Keratinocyte (primary cell): ENCODE measurements around the gene FKBP14. TPM values are rescaled to one million over a fixed set of nuclear protein-coding genes. Genes with fewer than 3 reads are reported as not detected.

ENCODE experiments used
- DNase-seq: peaks from one replicate; pipeline ENCODE4 v3.0.0-alpha.2; 2011; ENCODE audit warnings: low read depth, missing footprints, low spot score
- FAIRE-seq: peaks from 2 replicates; lab custom pipeline; 2011; peaks lifted over from hg19 to GRCh38; lab: Jason Lieb, UNC
- H2AFZ ChIP-seq: 2 replicates; pipeline ENCODE4 v1.6.0; 2012; ENCODE audit warnings: low read length, control low read depth, inconsistent platforms; ENCODE audit not compliant: control insufficient read depth
- H3K27ac ChIP-seq: 2 replicates; pipeline ENCODE4 v1.5.1; 2011; ENCODE audit warnings: low read length; ENCODE audit not compliant: control insufficient read depth, insufficient read depth
- H3K27me3 ChIP-seq: 3 replicates; pipeline ENCODE4 v1.6.0; 2011; ENCODE audit warnings: low read length; ENCODE audit not compliant: control insufficient read depth, insufficient read depth; ENCODE audit errors: extremely low read depth
- H3K36me3 ChIP-seq, 2 experiments: 2 replicates in 1 of 2; 3 replicates in 1 of 2; pipeline ENCODE4 v1.5.1; 2011; ENCODE audit warnings: low read length in 2 of 2, mild to moderate bottlenecking in 1 of 2; ENCODE audit not compliant: control insufficient read depth in 2 of 2, insufficient read depth in 2 of 2; ENCODE audit errors: extremely low read depth in 1 of 2
- H3K4me1 ChIP-seq: 3 replicates; pipeline ENCODE4 v1.5.1; 2011; ENCODE audit warnings: low read length; ENCODE audit not compliant: control insufficient read depth, insufficient read depth; ENCODE audit errors: extremely low read depth
- H3K4me2 ChIP-seq: 3 replicates; pipeline ENCODE4 v1.6.0; 2011; ENCODE audit warnings: low read depth, low read length; ENCODE audit not compliant: control insufficient read depth, insufficient read depth; ENCODE audit errors: extremely low read depth
- H3K4me3 ChIP-seq, 3 experiments: fragments of 200-600 bp in 1 of 3; sonication (generic) in 1 of 3; 2 replicates in 2 of 3; 3 replicates in 1 of 3; pipeline ENCODE4 v1.5.1; 2011 to 2016; ENCODE audit warnings: low read length in 3 of 3, mild to moderate bottlenecking in 3 of 3, control low read depth in 2 of 3, inconsistent platforms in 1 of 3, low read depth in 1 of 3, mixed read lengths in 1 of 3, mixed run types in 1 of 3, moderate library complexity in 1 of 3; ENCODE audit not compliant: control insufficient read depth in 2 of 3, insufficient read depth in 2 of 3; ENCODE audit errors: extremely low read depth in 1 of 3
- H3K79me2 ChIP-seq: 2 replicates; pipeline ENCODE4 v1.6.0; 2012; ENCODE audit warnings: low read length; ENCODE audit not compliant: control insufficient read depth, insufficient read depth
- H3K9ac ChIP-seq: 3 replicates; pipeline ENCODE4 v1.6.0; 2011; ENCODE audit warnings: low read length; ENCODE audit not compliant: control insufficient read depth, insufficient read depth; ENCODE audit errors: extremely low read depth
- H3K9me1 ChIP-seq: 3 replicates; pipeline ENCODE4 v1.6.0; 2011; ENCODE audit warnings: low read length; ENCODE audit not compliant: control insufficient read depth, insufficient read depth; ENCODE audit errors: extremely low read depth
- H3K9me3 ChIP-seq: 2 replicates; pipeline ENCODE4 v1.5.1; 2012; ENCODE audit warnings: low read depth, low read length; ENCODE audit not compliant: control insufficient read depth
- H4K20me1 ChIP-seq: 3 replicates; pipeline ENCODE4 v1.6.0; 2011; ENCODE audit warnings: low read length; ENCODE audit not compliant: control insufficient read depth, insufficient read depth; ENCODE audit errors: extremely low read depth
- CTCF ChIP-seq, 3 experiments: IDR thresholded peaks in 1 of 3; conservative IDR thresholded peaks in 1 of 3; optimal IDR thresholded peaks in 1 of 3; 2 replicates in 2 of 3; 3 replicates in 1 of 3; pipeline versions ENCODE3 to v1.5.1; 2011; ENCODE audit warnings: low read length in 3 of 3, mild to moderate bottlenecking in 3 of 3, moderate library complexity in 2 of 3, control low read depth in 1 of 3, inconsistent platforms in 1 of 3; ENCODE audit not compliant: insufficient read depth in 2 of 3; ENCODE audit errors: extremely low read depth in 1 of 3
- EZH2 ChIP-seq: IDR thresholded peaks from one replicate; pipeline ENCODE4 v1.6.1; 2012; ENCODE audit warnings: inconsistent platforms, mild to moderate bottlenecking, low read length, moderate library complexity
- dilution Hi-C: fragments of 300-500 bp; cut with MboI; formaldehyde crosslinking; loops from one replicate; pipeline ENCODE4 v1.7.0; 2020; ENCODE audit warnings: low sequenced_read_pairs; ENCODE audit not compliant: extremely low pct_ligation_motif_present
- polyA plus RNA-seq, 5 experiments: library from polyadenylated mRNA; depleted of rRNA in 3 of 5; stranded (reverse) in 3 of 5; stranded (forward) in 1 of 5; unstranded in 1 of 5; fragments of >200 nt; gene quantifications; 1 replicate in 1 of 5; 2 replicates in 3 of 5; 3 replicates in 1 of 5; pipeline versions ENCODE4 v1.2.1 to v1.2.3, GENCODE V29; 2011 to 2012; ENCODE audit warnings: missing spikeins in 2 of 5, low read depth in 1 of 5, low replicate concordance in 1 of 5

Gene FKBP14
- polyA plus RNA-seq, 1 donor (not counting 4 experiments of a cell fraction or from before 2014, with no cell fraction given) = 24.5 TPM

GRCh38 chr7:30072735-30073134 is 46.2 kb upstream of the FKBP14 start:
- dilution Hi-C loops = no loop called here
- no peaks in the 10 kb centered on the region for H3K36me3 ChIP-seq
- H3K4me1 ChIP-seq = peaks cover 5% of the 10 kb centered on the region
- no peak for TF ChIP-seq EZH2
- TF ChIP-seq CTCF (optimal IDR thresholded peaks at IDR 0.05 in 1 of 3, IDR thresholded peaks at IDR 0.05 in 1 of 3, conservative IDR thresholded peaks at IDR 0.05 in 1 of 3; ENCODE audit: extremely low read depth in 1 of 3, insufficient read depth in 2 of 3, low read length in 3 of 3) = no peak
- H4K20me1 ChIP-seq = no peaks in the 10 kb centered on the region
- no peaks in the 10 kb centered on the region for H3K9me3 ChIP-seq
- no peak overlapping the region for H3K4me3 ChIP-seq
- no peaks in the 10 kb centered on the region for H3K9me1 ChIP-seq
- no peak overlapping the region for H3K9ac ChIP-seq
- no peaks in the 10 kb centered on the region for H3K27me3 ChIP-seq
- no peak overlapping the region for H3K27ac ChIP-seq
- no peak overlapping the region for H3K4me2 ChIP-seq
- no peak overlapping the region for H2AFZ ChIP-seq
- no peaks in the 10 kb centered on the region for H3K79me2 ChIP-seq
- DNase-seq (no peak), FAIRE-seq (no peak)

- no peak overlapping the region for H3K9ac ChIP-seq
- H2AFZ ChIP-seq = no peak overlapping the region
- no peaks in the 10 kb centered on the region for H3K9me3 ChIP-seq
- TF ChIP-seq CTCF (optimal IDR thresholded peaks at IDR 0.05 in 1 of 3, IDR thresholded peaks at IDR 0.05 in 1 of 3, conservative IDR thresholded peaks at IDR 0.05 in 1 of 3; ENCODE audit: extremely low read depth in 1 of 3, insufficient read depth in 2 of 3, low read length in 3 of 3) (no peak), EZH2 (no peak)
- no peaks in the 10 kb centered on the region for H3K36me3 ChIP-seq
- FAIRE-seq (no peak), DNase-seq (no peak)
- no peaks in the 10 kb centered on the region for H3K9me1 ChIP-seq
- no peak overlapping the region for H3K27ac ChIP-seq
- H3K4me3 ChIP-seq = no peak overlapping the region
- no peaks in the 10 kb centered on the region for H3K79me2 ChIP-seq
- no peak overlapping the region for H3K4me2 ChIP-seq
- dilution Hi-C loops = no loop called here
- H3K27me3 ChIP-seq = no peaks in the 10 kb centered on the region
- H4K20me1 ChIP-seq = no peaks in the 10 kb centered on the region
- H3K4me1 ChIP-seq = peaks cover 5% of the 10 kb centered on the region
These were observed 43.5 kb upstream of the FKBP14 start for GRCh38 chr7:30070052-30070451.
